GM19324 (cell line): Measurements from ENCODE around the gene HDX.
"Not testable (repeated sequence)": the region's sequence is repeated elsewhere in the genome, so short reads cannot be mapped to it uniquely, and the experiment has no call there.

Experiments used
- ATAC-seq: cut with Tn5 transposase; IDR thresholded peaks from one replicate; pipeline ENCODE4 v1.9.1; 2021; ENCODE audit warnings: mild to moderate bottlenecking, moderate library complexity; ENCODE audit not compliant: unreplicated experiment, low FRiP score

HDX gene

DNA sequence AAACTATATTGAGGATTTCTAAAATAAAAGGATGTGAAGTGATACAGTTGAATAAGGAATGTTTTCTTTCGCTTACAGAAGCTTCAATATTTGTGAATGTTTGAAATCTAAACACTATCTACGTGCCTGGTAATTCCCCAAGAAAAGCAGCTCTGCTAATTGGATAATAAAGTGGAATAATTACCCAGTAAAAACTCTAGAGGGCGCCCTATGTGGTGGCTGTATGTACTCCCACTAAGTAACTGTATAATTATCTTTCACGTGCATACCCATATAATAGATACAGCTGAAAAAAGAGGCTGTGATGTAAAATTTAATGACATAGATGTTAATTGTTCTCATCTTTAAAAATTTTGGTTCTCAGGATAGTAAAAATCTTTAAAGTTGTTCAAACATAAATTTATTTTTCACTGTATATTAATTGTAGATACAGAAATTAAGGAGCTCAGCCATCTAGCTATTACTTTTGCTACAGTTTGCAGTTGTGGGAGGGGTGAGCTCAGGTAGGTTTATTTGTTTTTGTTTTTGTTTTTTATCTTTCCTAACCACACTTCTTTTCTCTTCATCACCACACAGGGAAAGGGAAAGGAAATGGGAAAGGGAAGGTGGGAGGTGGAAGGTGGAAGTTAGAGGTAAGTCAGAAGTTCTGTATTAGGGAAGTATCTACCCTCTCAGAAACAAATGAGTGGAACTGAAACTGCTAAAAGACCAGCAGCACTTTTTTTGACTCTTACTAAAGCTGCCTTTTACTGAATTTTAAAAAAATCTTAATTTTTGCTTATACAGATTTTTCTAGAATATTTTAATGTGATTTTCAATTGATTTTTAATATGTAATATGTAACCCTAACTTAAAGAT lies 162.5 kb downstream of the HDX start:
- ATAC-seq, result no peak

DNA sequence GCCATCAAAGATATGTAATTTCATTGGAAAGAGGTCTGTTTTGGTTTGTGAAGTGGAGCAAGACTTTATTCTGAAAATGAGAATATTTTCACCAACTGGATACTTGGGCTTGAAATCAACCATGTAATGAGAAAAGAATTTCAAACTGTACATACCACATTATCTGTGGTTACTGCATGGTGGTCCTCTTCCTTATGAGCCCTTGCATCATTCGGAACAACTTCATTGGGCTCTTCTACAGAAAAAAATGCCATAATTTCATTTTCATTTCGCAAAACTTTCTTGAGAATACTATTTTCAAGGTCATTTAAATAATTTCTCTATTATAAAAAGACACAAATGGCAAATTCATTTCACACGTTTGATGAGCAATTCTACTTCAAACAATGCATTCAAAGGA lies 165.6 kb downstream of the HDX start:
- no peak for ATAC-seq

DNA sequence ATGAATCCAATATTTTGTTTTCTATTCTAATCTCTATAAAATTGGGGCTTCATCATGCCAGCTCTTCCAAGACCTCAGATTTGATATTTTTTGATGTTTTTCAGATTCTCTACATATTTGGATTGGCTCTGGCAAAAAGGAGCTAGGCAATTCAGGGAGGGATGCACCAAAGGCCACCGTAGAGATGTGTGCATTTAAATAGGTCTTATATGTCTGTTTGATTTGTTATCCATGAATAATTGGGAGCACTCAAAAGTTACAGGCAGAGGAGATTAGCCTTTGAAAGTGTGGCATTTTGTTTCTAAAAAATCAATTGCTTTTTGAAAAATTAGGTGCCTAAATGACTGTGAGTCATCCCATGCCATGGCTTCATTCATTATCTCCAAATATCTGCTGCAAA lies 167.1 kb downstream of the HDX start:
- no peak for ATAC-seq

DNA sequence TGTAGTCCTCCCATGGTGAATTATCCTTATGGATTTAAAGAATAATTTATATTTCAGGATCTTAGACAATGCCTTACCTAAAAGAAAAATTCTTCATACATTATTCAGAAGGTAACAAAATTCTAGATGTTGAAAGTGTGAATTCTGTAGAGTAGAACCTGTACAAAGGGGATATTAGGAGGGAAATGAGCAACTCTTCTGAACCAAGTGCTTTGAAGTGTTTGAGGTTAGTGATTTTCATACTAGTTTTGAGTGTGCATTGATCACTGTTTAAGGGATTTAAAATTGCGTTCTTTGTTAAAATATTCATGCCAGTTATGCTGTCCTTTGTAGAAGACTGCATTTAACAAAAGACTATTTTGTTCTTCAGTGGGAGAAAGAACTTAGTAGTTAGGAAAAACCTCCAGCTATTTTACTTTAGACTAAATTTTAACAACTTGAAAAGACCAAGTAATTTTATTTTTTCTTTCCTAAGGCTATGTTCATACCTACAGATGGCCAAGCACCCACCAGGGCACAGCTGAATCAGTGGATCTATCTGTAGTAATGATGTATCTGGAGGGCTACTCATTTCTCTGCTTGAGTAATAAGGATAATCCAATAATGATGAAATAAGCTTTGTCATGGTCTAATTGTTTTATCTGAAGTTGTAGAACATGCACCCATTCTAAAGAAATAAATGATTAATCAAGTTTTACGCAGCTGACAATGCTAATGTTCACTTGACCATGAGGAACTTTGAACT lies 180.0 kb downstream of the HDX start:
- no peak for ATAC-seq

DNA sequence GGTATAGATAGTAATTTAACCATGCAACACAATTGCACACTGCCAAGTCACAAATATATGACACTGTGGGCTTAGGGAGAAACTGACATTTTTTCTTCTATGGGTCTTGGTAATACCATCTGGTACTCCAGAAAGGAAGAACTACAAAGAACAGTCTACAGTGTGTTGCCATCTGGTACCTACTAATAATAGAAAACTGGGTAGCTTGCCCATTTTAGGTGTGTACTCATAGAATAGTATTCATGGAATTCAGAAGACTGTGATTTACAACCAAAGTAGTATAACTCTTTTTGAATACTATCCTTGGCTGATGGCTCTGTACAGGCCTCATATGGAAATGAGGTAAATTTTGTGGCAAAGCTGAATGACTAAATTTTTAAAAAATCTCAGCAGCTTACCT lies 181.6 kb downstream of the HDX start:
- ATAC-seq, result no peak

DNA sequence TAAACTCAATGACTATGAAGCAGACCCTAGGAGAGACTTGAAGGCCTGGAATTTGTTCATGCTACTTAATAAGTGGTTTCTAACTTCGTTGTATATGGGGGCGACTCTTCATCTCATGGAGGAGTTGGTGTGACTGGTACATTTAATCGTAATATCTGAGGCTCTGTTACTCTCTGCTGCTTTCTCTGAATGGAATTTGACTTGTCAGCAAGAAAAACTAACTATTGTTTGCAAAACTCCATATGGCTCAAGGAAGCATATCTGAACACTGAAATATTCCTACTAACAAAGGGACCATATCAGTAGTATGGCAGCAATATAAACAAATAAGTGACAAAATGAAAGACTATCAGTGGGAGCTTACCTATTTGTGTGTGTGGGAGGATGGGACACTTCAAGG lies 182.2 kb downstream of the HDX start:
- no peak for ATAC-seq

DNA sequence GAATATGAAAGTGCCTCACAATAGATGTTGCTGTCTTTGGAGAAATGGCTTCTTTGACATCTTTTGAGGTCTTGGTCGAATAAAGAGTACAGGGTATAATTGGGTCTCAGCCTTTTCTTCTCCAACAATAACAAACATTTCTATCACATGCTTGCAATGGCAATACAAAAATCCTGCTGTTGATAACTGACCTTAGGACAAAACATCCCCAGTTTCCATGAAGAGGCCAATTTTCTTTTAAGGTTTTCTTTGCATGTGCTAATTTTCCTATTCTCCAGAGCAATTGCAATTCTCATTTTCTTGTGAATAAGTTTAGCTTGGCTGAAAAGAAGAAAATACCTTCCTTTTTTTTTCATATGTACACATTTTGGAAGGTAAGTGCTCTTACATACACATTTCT lies 183.6 kb downstream of the HDX start:
- ATAC-seq, result no peak

DNA sequence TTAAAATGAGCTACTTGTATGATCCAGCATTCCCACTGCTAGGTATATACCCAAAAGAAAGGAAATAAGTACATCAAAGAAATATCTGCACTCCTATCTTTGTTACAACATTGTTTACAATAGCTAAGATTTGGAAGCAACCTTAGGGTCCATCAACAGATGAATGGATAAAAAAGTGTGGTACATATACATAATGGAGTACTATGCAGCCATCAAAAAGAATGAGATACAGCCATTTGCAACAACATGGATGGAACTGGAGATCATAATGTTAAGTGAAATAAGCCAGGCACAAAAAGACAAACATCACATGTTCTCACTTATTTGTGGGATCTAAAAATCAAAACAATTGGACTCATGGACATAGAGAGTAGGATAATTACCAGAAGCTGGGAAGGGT lies 186.3 kb downstream of the HDX start:
- not testable (repeated sequence) for ATAC-seq
